ENCODE data around the gene PROM2. TPM values are rescaled to one million over a fixed set of nuclear protein-coding genes. Genes with fewer than 3 reads are reported as not detected.
A peak's percentile ranks its signal among the peaks of the same experiment; 100 is the strongest.
"Not testable (repeated sequence)": the region's sequence is repeated elsewhere in the genome, so short reads cannot be mapped to it uniquely, and the experiment has no call there.

PROM2 gene
- total RNA-seq, 4 donors from 2014 or later: 96.8 to 166 (median 131) TPM

GRCh38 chr2:95266781-95267430 lies 7.3 kb upstream of the PROM2 start:
- WGBS: 77% methylated on average over 9 of the region's 10 CpGs

GRCh38 chr2:95267458-95268210 lies 6.6 kb upstream of the PROM2 start:
- Histone ChIP-seq H3K4me1 (peaks cover 11% of the 10 kb centered on the region), H3K36me3 (no peaks in the 10 kb centered on the region), H3K4me3 (no peak overlapping the region), H3K9me3 (no peaks in the 10 kb centered on the region), H3K27ac (no peak overlapping the region), H3K27me3 (no peaks in the 10 kb centered on the region)
- no peak for DNase-seq (ENCODE audit: low spot score in 2 of 2)
- TF ChIP-seq POLR2A (IDR thresholded peaks at IDR 0.05): no peak
- TF ChIP-seq POLR2AphosphoS5 (IDR thresholded peaks at IDR 0.05): no peak
- no peak for TF ChIP-seq CTCF (IDR thresholded peaks at IDR 0.05)
- no peak for TF ChIP-seq EP300 (IDR thresholded peaks at IDR 0.05)
- 78% methylated on average over 11 of the region's 11 CpGs for WGBS

More at GRCh38 chr2:95266781-95267430, 7.3 kb upstream of the PROM2 start:
- no peak overlapping the region for H3K4me3 ChIP-seq
- H3K9me3 ChIP-seq: no peaks in the 10 kb centered on the region
- no peak overlapping the region for H3K27ac ChIP-seq
- DNase-seq (ENCODE audit: low spot score in 2 of 2): no peak
- no peaks in the 10 kb centered on the region for H3K27me3 ChIP-seq
- TF ChIP-seq CTCF (IDR thresholded peaks at IDR 0.05) (no peak), POLR2AphosphoS5 (IDR thresholded peaks at IDR 0.05) (no peak), EP300 (IDR thresholded peaks at IDR 0.05) (no peak), POLR2A (IDR thresholded peaks at IDR 0.05) (no peak)
- no peaks in the 10 kb centered on the region for H3K36me3 ChIP-seq
- H3K4me1 ChIP-seq: peaks cover 13% of the 10 kb centered on the region

DNA sequence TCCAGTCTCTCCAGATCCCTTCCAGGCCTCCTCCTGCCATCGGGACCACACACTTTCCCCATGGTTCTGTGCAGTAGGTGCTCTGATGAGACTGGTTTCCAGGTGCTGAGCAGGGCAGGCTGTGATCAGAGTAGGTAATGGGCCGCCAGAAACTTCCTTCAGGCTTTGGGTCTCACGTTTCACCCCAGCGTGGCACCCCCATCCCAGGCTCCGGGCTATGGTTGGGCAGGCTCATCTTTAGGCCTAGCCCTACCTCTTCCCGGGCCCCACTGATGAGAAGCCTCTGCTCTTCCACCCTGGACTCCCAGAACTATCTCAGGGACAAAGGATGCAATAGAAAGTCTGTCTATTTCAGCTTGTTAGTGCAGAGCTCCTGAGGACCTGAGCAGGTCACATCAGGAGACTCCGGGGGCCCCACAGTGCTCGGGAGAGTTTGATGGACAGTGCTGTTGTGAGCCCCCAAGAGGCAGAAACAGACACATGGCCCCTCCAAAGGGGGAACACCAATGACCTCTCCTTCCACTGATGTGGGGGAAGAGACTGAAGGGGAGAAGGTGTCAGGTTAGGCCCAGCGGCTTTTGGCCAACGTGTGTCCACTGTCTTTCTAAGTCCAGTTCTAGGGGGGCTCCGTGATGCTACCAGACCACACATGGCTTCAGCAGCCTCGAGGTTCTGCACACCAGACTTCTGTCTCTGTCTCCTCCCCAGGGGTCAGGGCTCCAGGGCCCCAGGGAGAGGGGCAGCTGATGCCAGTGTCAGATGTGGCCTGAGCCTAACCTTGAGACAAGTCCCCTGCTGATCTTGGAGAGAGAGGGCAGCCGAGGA lies 5.8 kb upstream of the PROM2 start:
- 92% methylated on average over 11 of the region's 13 CpGs for WGBS
- peaks cover 7% of the 10 kb centered on the region for H3K4me1 ChIP-seq
- H3K27me3 ChIP-seq: no peaks in the 10 kb centered on the region
- no peak overlapping the region for H3K27ac ChIP-seq
- no peak overlapping the region for H3K4me3 ChIP-seq
- DNase-seq (ENCODE audit: low spot score in 2 of 2): peak; percentile 51 to 60
- no peaks in the 10 kb centered on the region for H3K36me3 ChIP-seq
- TF ChIP-seq POLR2AphosphoS5 (IDR thresholded peaks at IDR 0.05) (no peak), EP300 (IDR thresholded peaks at IDR 0.05) (no peak), POLR2A (IDR thresholded peaks at IDR 0.05) (no peak), CTCF (IDR thresholded peaks at IDR 0.05) (no peak)
- H3K9me3 ChIP-seq: no peaks in the 10 kb centered on the region

DNA sequence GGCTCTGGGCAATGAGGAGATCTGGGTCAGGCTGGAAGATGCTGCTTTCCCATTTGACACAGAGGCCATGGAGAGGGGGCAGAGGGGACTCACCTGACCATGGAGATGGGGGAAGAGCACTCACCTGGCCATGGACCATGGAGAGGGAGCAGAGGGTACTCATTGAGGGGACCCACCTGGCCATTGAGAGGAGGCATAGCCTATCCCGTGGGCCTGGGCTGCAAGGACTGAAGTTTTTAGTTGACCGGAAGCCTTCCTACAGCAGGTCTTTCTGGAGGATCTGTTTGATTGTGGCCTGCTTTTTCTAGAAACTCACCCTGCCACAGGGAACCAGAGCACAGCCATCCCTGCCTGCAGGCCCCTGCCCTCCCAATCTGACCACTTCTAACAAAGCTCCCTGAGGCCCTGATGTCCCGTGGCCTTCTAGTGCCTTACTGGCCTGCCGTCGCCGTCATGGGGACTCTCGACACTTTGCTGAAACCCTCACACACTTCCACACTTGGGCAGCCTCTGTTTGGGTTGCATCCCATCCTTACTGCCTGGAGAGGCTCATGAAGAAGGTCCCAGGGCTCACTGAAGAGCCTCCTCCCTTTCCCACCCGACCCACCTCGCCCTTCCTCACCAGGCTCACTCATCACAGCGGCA lies 5.1 kb upstream of the PROM2 start:
- Histone ChIP-seq H3K27ac (no peak overlapping the region), H3K4me3 (no peak overlapping the region), H3K27me3 (no peaks in the 10 kb centered on the region), H3K36me3 (no peaks in the 10 kb centered on the region), H3K9me3 (no peaks in the 10 kb centered on the region), H3K4me1 (peaks cover 14% of the 10 kb centered on the region)
- peak; percentile 34 to 58 for DNase-seq (ENCODE audit: low spot score in 2 of 2)
- 96% methylated on average over 9 of the region's 10 CpGs for WGBS
- no peak for TF ChIP-seq POLR2AphosphoS5 (IDR thresholded peaks at IDR 0.05)
- no peak for TF ChIP-seq POLR2A (IDR thresholded peaks at IDR 0.05)
- no peak for TF ChIP-seq EP300 (IDR thresholded peaks at IDR 0.05)
- TF ChIP-seq CTCF (IDR thresholded peaks at IDR 0.05): no peak

GRCh38 chr2:95269745-95270144 lies 4.5 kb upstream of the PROM2 start:
- not testable (repeated sequence) for H3K36me3 ChIP-seq
- WGBS: 80% methylated on average over 5 of the region's 5 CpGs
- DNase-seq (ENCODE audit: low spot score in 2 of 2): peak; percentile 48 to 58

More at GRCh38 chr2:95269745-95270144, 4.5 kb upstream of the PROM2 start:
- H3K9me3 ChIP-seq, H3K27me3 ChIP-seq, H3K27ac ChIP-seq, H3K4me3 ChIP-seq: not testable (repeated sequence)
- peaks cover 15% of the 10 kb centered on the region for H3K4me1 ChIP-seq
